ENCODE results near the gene IFT25.

The IFT25 gene

DNA sequence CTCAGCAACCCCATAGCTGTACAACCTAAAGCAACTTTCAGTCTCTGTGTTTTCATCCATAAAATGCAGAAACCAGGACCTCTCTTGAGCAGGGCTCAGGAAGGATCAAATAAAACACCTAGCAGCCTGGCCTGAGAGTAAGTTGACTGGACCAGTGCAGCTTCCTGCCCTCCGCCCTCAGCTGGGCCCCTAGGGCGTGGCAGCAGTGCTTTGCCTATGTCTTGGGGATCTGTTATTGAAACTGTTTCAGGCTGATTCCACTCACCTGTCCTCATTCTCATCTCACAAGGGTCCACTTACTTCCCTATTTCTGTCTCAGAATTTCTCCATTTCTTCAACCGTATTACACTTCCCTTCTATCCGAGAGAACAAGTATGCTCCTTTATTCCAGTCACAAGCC, 18.0 kb upstream of the IFT25 start:
- Histone ChIP-seq H2AFZ (ENCODE audit: low read length) (no peak overlapping the region), H3K9me2 (replicated peaks; ENCODE audit: low read depth, low read length) (no peaks in the 10 kb centered on the region), H3K36me3 (ENCODE audit: insufficient read depth, low read length) (peaks cover 66% of the 10 kb centered on the region; the same call in 1 of the 2 replicates), H3K79me2 (ENCODE audit: insufficient read depth, low read length) (no peaks in the 10 kb centered on the region), H3K4me2 (ENCODE audit: low read depth, low read length, poor library complexity, severe bottlenecking) (no peak overlapping the region), H3F3A (ENCODE audit: low read depth) (no peaks in the 10 kb centered on the region), H3K27me3 (ENCODE audit: insufficient read depth, low read length, poor library complexity, severe bottlenecking) (no peaks in the 10 kb centered on the region), H3K9ac (ENCODE audit: low read depth, low read length, poor library complexity, severe bottlenecking) (no peak overlapping the region), H3K9me3 (ENCODE audit: insufficient read depth, low read depth, low read length) (no peaks in the 10 kb centered on the region), H3K4me1 (ENCODE audit: insufficient read depth, low read length, poor library complexity, severe bottlenecking) (no peaks in the 10 kb centered on the region), H4K20me1 (ENCODE audit: insufficient read depth, low read length, poor library complexity, severe bottlenecking) (no peaks in the 10 kb centered on the region), H3K4me3 (ENCODE audit: low read length, poor library complexity, severe bottlenecking) (no peak overlapping the region)
- TF ChIP-seq EZH2phosphoT487 (IDR thresholded peaks at IDR 0.05; ENCODE audit: borderline replicate concordance) = no peak
- TF ChIP-seq, protein P1, sequence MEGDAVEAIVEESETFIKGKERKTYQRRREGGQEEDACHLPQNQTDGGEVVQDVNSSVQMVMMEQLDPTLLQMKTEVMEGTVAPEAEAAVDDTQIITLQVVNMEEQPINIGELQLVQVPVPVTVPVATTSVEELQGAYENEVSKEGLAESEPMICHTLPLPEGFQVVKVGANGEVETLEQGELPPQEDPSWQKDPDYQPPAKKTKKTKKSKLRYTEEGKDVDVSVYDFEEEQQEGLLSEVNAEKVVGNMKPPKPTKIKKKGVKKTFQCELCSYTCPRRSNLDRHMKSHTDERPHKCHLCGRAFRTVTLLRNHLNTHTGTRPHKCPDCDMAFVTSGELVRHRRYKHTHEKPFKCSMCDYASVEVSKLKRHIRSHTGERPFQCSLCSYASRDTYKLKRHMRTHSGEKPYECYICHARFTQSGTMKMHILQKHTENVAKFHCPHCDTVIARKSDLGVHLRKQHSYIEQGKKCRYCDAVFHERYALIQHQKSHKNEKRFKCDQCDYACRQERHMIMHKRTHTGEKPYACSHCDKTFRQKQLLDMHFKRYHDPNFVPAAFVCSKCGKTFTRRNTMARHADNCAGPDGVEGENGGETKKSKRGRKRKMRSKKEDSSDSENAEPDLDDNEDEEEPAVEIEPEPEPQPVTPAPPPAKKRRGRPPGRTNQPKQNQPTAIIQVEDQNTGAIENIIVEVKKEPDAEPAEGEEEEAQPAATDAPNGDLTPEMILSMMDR (conservative IDR thresholded peaks at IDR 0.05; ENCODE audit: low read length) = no peak

DNA sequence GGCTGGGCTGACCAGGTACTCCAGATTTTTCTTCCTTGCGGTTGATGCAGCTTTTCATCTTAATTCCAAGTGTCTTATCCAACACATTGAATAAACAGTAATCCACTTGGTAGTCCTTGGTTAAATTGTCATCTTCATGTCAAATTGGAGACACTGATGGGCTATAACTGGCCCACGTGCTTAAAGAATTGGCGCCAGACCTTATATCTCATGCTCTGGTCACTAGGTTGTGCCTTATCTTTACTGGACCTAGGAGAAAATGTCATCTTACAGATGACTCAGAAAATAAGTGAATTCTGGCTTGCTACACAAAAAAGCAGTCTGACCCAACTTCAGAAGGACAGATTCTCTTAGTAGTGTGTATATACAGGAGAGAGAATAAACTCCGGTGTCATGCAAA, 16.9 kb upstream of the IFT25 start:
- Histone ChIP-seq H3K4me3 (ENCODE audit: low read length, poor library complexity, severe bottlenecking) (no peak overlapping the region), H3F3A (ENCODE audit: low read depth) (no peaks in the 10 kb centered on the region), H3K27me3 (ENCODE audit: insufficient read depth, low read length, poor library complexity, severe bottlenecking) (no peaks in the 10 kb centered on the region), H3K9me3 (ENCODE audit: insufficient read depth, low read depth, low read length) (no peaks in the 10 kb centered on the region), H3K9ac (ENCODE audit: low read depth, low read length, poor library complexity, severe bottlenecking) (no peak overlapping the region), H3K4me1 (ENCODE audit: insufficient read depth, low read length, poor library complexity, severe bottlenecking) (peaks cover under 1% of the 10 kb centered on the region), H4K20me1 (ENCODE audit: insufficient read depth, low read length, poor library complexity, severe bottlenecking) (no peaks in the 10 kb centered on the region), H3K9me2 (replicated peaks; ENCODE audit: low read depth, low read length) (no peaks in the 10 kb centered on the region), H3K4me2 (ENCODE audit: low read depth, low read length, poor library complexity, severe bottlenecking) (no peak overlapping the region), H3K36me3 (ENCODE audit: insufficient read depth, low read length) (peaks cover 57% of the 10 kb centered on the region; the same call in 1 of the 2 replicates), H3K79me2 (ENCODE audit: insufficient read depth, low read length) (no peaks in the 10 kb centered on the region), H2AFZ (ENCODE audit: low read length) (no peak overlapping the region)
- no peak for TF ChIP-seq EZH2phosphoT487 (IDR thresholded peaks at IDR 0.05; ENCODE audit: borderline replicate concordance)
- TF ChIP-seq, protein P1 (conservative IDR thresholded peaks at IDR 0.05; ENCODE audit: low read length) = no peak

DNA sequence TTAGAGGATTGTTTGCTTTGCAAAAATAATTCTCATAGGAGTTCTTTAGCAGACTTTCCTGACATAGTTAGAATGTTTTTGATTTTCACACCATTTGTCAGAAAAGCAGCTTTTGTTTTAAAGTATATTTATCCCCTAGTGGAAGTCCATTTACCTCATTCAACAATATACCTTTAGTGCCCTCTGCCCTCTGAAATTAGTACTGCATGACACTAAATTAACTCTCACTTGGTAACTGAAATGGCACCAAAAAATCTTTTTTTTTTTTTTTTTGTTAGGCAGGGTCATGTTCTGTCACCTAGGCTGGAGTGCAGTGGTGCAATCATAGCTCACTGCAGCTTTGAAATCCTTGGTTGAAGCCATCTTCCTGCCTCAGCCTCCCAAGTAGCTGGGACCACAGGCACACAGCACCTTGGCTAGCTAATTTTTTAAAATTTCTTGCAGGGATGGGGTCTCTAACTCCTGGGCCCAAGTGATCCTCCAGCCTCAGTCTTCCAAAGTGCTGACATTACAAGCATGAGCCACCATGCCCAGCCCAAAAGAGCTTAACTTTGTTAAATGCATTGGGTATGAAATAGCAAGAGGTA, 14.3 kb upstream of the IFT25 start:
- no peak overlapping the region for H3K9ac ChIP-seq (ENCODE audit: low read depth, low read length, poor library complexity, severe bottlenecking)
- H3F3A ChIP-seq (ENCODE audit: low read depth) = no peaks in the 10 kb centered on the region
- H4K20me1 ChIP-seq (ENCODE audit: insufficient read depth, low read length, poor library complexity, severe bottlenecking) = no peaks in the 10 kb centered on the region
- no peak overlapping the region for H2AFZ ChIP-seq (ENCODE audit: low read length)
- H3K4me1 ChIP-seq (ENCODE audit: insufficient read depth, low read length, poor library complexity, severe bottlenecking) = peaks cover 16% of the 10 kb centered on the region
- TF ChIP-seq, protein P1 (conservative IDR thresholded peaks at IDR 0.05; ENCODE audit: low read length) = peak; percentile 79
- TF ChIP-seq EZH2phosphoT487 (IDR thresholded peaks at IDR 0.05; ENCODE audit: borderline replicate concordance) = no peak
- no peaks in the 10 kb centered on the region for H3K9me3 ChIP-seq (ENCODE audit: insufficient read depth, low read depth, low read length)
- no peaks in the 10 kb centered on the region for H3K27me3 ChIP-seq (ENCODE audit: insufficient read depth, low read length, poor library complexity, severe bottlenecking)
- H3K79me2 ChIP-seq (ENCODE audit: insufficient read depth, low read length) = peaks cover 4% of the 10 kb centered on the region; the same call in 1 of the 2 replicates
- no peaks in the 10 kb centered on the region for H3K9me2 ChIP-seq (replicated peaks; ENCODE audit: low read depth, low read length)
- H3K4me2 ChIP-seq (ENCODE audit: low read depth, low read length, poor library complexity, severe bottlenecking) = no peak overlapping the region
- H3K36me3 ChIP-seq (ENCODE audit: insufficient read depth, low read length) = peaks cover 47% of the 10 kb centered on the region; the same call in 1 of the 2 replicates
- H3K4me3 ChIP-seq (ENCODE audit: low read length, poor library complexity, severe bottlenecking) = no peak overlapping the region
